ENCODE data around the gene CDH6.

The CDH6 gene

DNA sequence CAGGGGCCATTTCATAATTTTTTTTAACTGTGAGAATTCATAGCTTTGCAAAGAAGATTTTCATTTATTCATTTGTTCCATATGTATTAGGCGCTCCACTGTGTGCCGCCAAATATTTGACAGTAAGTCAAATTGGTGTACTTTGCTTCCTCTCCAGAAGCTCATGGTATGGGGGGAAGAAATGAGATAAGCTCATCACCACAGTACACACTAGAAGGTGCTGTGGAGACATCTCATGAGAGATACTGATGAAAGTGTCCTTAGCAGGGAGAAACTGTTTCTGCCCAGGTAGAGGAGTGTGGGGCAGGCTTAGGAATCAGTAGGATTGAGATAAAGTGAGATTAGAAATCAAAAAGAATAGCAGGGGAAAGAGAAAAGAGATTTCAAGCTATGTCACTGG is 136.2 kb downstream of the CDH6 start:
- Histone ChIP-seq H3K9me3 (ENCODE audit: insufficient read depth, low read length) (no peaks in the 10 kb centered on the region), H4K20me1 (ENCODE audit: low read depth, low read length) (no peaks in the 10 kb centered on the region), H3K27me3 (ENCODE audit: low read length) (no peaks in the 10 kb centered on the region), H3K36me3 (ENCODE audit: low read length) (no peaks in the 10 kb centered on the region), H3K27ac (ENCODE audit: low read depth, low read length) (no peak overlapping the region), H3F3A (ENCODE audit: insufficient read depth) (no peaks in the 10 kb centered on the region), H3K4me3 (ENCODE audit: insufficient read depth, low read length, poor library complexity, severe bottlenecking) (no peak overlapping the region), H3K4me2 (ENCODE audit: low read depth, low read length, poor library complexity, severe bottlenecking) (no peak overlapping the region), H2AFZ (ENCODE audit: low read depth, low read length, severe bottlenecking) (no peak overlapping the region), H3K79me2 (ENCODE audit: insufficient read depth, low read length) (no peaks in the 10 kb centered on the region), H3K9me2 (replicated peaks; ENCODE audit: insufficient read depth, low read length) (no peaks in the 10 kb centered on the region), H3K9ac (ENCODE audit: low read length) (no peak overlapping the region)
- TF ChIP-seq EZH2phosphoT487 (conservative IDR thresholded peaks at IDR 0.05; ENCODE audit: low read length), result no peak
- TF ChIP-seq, protein P1, sequence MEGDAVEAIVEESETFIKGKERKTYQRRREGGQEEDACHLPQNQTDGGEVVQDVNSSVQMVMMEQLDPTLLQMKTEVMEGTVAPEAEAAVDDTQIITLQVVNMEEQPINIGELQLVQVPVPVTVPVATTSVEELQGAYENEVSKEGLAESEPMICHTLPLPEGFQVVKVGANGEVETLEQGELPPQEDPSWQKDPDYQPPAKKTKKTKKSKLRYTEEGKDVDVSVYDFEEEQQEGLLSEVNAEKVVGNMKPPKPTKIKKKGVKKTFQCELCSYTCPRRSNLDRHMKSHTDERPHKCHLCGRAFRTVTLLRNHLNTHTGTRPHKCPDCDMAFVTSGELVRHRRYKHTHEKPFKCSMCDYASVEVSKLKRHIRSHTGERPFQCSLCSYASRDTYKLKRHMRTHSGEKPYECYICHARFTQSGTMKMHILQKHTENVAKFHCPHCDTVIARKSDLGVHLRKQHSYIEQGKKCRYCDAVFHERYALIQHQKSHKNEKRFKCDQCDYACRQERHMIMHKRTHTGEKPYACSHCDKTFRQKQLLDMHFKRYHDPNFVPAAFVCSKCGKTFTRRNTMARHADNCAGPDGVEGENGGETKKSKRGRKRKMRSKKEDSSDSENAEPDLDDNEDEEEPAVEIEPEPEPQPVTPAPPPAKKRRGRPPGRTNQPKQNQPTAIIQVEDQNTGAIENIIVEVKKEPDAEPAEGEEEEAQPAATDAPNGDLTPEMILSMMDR (IDR thresholded peaks at IDR 0.05; ENCODE audit: insufficient read depth, low read length, poor library complexity, severe bottlenecking), result no peak

DNA sequence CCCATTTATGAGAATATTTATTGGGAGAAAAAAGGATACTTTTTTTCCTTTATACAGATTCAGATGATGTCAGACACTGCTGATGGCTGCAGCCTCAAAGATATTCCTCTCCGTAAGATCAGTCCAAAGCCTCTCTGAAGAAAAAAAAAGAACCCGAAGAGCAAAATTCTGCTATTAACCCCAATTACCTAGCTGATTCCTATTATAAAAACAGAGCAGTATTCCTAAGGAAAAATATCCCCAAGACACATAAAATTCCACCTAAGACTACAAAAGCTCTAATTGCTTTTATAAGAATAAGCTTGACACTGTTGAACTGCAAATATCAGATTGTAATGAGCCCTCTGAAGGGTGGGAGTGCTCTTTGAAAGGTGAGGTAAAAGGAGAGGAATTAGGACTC is 138.7 kb downstream of the CDH6 start:
- no peaks in the 10 kb centered on the region for H3K9me2 ChIP-seq (replicated peaks; ENCODE audit: insufficient read depth, low read length)
- no peaks in the 10 kb centered on the region for H3K79me2 ChIP-seq (ENCODE audit: insufficient read depth, low read length)
- no peak overlapping the region for H2AFZ ChIP-seq (ENCODE audit: low read depth, low read length, severe bottlenecking)
- no peak overlapping the region for H3K4me2 ChIP-seq (ENCODE audit: low read depth, low read length, poor library complexity, severe bottlenecking)
- H3K9me3 ChIP-seq (ENCODE audit: insufficient read depth, low read length), result no peaks in the 10 kb centered on the region
- H3K27me3 ChIP-seq (ENCODE audit: low read length), result no peaks in the 10 kb centered on the region
- no peaks in the 10 kb centered on the region for H4K20me1 ChIP-seq (ENCODE audit: low read depth, low read length)
- no peak overlapping the region for H3K4me3 ChIP-seq (ENCODE audit: insufficient read depth, low read length, poor library complexity, severe bottlenecking)
- TF ChIP-seq, protein P1 (IDR thresholded peaks at IDR 0.05; ENCODE audit: insufficient read depth, low read length, poor library complexity, severe bottlenecking), result no peak
- TF ChIP-seq EZH2phosphoT487 (conservative IDR thresholded peaks at IDR 0.05; ENCODE audit: low read length), result no peak
- no peaks in the 10 kb centered on the region for H3K36me3 ChIP-seq (ENCODE audit: low read length)
- no peaks in the 10 kb centered on the region for H3F3A ChIP-seq (ENCODE audit: insufficient read depth)
- H3K9ac ChIP-seq (ENCODE audit: low read length), result no peak overlapping the region
- no peak overlapping the region for H3K27ac ChIP-seq (ENCODE audit: low read depth, low read length)

DNA sequence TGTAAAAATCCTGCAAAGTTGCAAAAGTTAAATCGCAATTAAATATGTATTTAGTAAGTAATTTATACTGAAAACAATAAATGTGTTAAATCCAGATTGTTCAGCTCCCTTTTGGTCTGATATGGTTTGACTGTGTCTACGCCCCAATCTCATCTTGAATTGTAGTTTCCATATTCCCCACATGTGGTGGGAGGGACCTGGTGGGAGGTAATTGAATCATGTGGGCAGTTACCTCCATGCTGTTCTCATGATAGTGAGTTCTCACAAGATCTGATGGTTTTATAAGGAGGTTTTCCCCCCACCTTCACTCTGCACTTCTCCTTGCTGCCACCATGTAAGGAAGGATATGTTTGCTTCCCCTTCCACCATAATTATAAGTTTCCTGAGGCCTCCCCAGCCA is 140.0 kb downstream of the CDH6 start:
- no peak overlapping the region for H3K4me2 ChIP-seq (ENCODE audit: low read depth, low read length, poor library complexity, severe bottlenecking)
- no peak overlapping the region for H3K4me3 ChIP-seq (ENCODE audit: insufficient read depth, low read length, poor library complexity, severe bottlenecking)
- no peak overlapping the region for H2AFZ ChIP-seq (ENCODE audit: low read depth, low read length, severe bottlenecking)
- no peaks in the 10 kb centered on the region for H4K20me1 ChIP-seq (ENCODE audit: low read depth, low read length)
- no peak overlapping the region for H3K27ac ChIP-seq (ENCODE audit: low read depth, low read length)
- H3K9ac ChIP-seq (ENCODE audit: low read length), result no peak overlapping the region
- H3K36me3 ChIP-seq (ENCODE audit: low read length), result no peaks in the 10 kb centered on the region
- H3K9me3 ChIP-seq (ENCODE audit: insufficient read depth, low read length), result no peaks in the 10 kb centered on the region
- TF ChIP-seq, protein P1 (IDR thresholded peaks at IDR 0.05; ENCODE audit: insufficient read depth, low read length, poor library complexity, severe bottlenecking), result no peak
- no peak for TF ChIP-seq EZH2phosphoT487 (conservative IDR thresholded peaks at IDR 0.05; ENCODE audit: low read length)
- no peaks in the 10 kb centered on the region for H3K9me2 ChIP-seq (replicated peaks; ENCODE audit: insufficient read depth, low read length)
- H3F3A ChIP-seq (ENCODE audit: insufficient read depth), result no peaks in the 10 kb centered on the region
- no peaks in the 10 kb centered on the region for H3K79me2 ChIP-seq (ENCODE audit: insufficient read depth, low read length)
- H3K27me3 ChIP-seq (ENCODE audit: low read length), result no peaks in the 10 kb centered on the region

Measured in SU-DHL-6 (cell line).